GM19351 (cell line): Measurements from ENCODE around the gene CAMK1D.
"Not testable (repeated sequence)": the region's sequence is repeated elsewhere in the genome, so short reads cannot be mapped to it uniquely, and the experiment has no call there.

Experiments used
- ATAC-seq: cut with Tn5 transposase; IDR thresholded peaks from one replicate; pipeline ENCODE4 v1.9.1; 2021; ENCODE audit warnings: mild to moderate bottlenecking, moderate library complexity; ENCODE audit not compliant: unreplicated experiment

Gene CAMK1D

DNA sequence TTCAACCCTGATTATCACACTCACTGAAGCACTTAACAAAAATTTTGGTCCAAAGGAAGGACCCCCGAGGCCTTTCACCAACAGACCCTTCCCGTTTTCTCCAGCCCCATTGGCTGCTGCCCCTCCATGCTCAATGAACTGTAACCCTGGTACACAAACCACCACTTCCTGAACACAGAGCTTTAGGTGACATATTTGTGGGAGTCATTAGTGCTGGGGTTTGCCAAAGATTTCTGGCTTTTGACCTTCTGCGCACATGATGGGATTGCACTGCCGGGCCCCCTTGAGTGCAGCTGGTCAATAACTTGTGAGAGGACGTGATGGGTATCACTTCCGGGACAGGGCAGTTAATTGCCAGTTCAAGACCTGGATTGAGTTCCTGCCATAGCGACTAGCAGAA, 9.0 kb upstream of the CAMK1D start:
- no peak for ATAC-seq

DNA sequence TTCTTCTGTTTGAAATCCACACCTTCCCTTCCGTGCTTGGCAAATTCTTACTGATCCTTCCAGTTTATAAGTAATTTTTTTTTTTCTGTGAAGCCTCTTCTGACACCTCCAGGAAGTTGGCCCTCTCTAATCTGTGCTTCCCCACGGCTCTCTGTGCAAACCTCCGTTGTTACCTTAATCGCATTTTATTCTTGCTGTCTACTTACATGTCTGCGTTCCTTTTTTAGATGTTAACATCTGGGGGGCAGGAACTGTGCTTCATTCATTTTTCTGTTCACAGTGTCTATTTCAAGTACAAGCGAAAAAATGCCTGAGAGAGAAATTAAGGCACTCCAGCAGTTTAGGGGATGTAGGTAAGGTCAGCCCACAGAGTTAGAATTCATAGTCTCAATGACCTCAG, 8.4 kb upstream of the CAMK1D start:
- ATAC-seq = no peak

DNA sequence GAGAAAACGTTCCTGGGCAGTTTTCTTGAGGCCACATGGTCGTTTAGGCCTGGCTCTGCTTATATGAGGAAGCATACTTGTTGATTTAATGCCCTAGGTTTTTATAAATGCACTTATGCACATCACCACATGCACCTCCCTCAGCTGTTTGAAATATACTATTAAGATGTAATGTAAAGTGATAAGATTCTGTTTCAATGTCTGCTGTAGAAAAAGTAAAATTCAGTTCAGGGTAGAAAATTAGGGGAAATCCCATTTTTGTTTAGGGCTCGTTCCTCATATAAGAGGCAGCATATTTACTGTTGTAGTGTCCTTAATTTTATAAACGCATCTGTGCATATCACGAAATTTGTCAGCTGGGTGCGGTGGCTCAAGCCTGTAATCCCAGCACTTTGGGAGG, 7.8 kb upstream of the CAMK1D start:
- ATAC-seq = no peak

DNA sequence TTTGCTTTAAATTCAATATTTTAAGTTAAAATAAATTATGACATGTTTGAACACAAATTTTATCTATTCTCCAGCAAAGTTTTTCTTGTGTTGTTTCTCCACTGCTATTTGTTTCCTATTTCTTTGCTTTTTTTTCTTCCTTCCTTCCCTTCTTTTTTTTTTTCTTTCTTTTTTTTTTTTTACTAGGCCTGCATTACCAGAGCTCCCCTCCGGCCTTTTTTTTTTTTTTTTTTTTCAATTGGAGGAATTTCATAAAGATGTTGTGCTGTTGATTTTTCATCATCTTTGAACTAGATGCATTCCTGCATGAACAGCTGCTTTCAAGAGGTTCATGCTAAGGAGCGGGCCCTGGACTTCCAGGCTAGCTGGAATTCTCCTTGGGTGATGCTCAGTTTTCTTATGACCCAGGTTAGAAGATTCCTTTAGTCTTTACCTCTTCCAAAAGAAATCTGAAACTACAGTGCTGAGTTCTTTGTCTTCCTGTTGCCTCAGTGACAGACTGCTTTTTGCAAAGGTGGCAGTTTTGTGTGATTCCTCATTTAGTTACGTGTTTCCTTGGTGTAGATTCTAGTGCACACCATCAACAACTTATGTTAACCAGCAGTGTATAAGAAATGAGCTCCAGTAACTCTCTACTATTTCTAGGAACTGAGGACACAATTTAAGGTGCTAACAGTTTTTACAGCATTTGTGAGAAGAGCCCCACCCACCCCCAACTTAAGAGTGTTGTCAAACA, 4.8 kb upstream of the CAMK1D start:
- ATAC-seq = no peak

DNA sequence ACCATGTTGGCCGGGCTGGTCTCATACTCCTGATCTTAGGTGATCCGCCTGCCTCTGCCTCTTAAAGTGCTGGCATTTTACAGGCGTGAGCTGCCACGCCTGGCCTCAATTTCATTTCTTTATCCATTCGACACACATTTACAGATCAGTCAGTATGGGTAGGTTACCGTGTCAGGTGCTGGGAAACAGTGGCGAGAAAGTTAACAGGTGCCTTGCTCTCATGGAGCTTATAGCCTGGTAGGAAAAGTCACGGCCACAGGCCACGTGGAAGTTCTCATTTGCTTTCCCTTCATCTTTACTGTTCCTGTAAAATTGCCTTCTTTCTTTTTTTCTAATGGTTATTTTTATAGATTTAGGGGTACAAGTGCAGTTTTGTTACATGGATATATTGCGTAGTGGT, 2.6 kb upstream of the CAMK1D start:
- no peak for ATAC-seq

DNA sequence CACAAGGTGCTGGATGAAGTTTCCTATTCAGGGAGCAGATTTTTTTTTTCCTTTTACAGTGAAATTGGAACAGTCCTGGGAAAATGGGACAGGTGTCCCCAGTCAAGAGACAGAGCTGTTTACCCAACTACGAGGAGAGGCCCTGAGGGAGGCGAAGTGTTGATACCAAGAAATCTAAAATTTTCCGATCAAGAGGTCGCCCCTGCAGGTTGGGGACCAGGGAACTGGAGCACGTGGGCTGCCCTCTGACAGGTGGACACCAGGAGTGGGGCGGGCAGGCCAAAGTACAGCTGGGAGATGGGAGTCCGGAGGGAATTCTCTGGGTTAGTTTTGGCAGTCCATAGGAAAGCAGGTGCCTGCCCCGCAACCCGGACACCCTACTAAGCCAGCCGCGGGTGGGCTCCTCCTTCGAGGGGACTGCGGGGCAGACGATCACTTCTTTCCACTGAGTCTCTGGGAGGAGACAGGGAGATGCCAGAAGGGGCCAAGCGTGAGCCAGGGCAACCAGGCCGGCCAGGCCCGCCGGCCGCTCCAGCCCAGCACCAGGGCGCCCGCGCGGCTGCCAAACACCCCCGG, 965 bp upstream of the CAMK1D start:
- no peak for ATAC-seq

DNA sequence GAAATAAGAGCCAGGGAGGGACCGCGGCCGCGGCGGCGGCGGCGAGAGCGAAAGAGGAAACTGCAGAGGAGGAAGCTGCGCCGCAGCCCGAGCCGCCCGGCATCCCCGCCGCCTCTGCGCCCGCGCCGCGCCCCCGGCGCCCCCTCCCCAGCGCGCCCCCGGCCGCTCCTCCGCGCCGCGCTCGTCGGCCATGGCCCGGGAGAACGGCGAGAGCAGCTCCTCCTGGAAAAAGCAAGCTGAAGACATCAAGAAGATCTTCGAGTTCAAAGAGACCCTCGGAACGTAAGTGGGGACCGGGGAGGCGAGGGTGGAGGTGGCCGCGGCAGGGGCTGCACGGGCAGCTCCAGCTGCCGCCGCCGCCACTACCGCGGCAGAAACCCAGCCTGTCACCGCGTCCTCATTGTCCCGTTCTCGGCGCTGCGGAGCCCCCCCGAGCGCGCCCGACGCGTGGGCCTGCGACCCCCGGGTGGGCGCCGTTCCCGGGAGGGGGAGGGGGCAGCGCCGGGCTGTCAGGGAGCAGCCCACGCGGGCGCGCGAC, 351 bp downstream of the CAMK1D start:
- peak; percentile 50 for ATAC-seq

DNA sequence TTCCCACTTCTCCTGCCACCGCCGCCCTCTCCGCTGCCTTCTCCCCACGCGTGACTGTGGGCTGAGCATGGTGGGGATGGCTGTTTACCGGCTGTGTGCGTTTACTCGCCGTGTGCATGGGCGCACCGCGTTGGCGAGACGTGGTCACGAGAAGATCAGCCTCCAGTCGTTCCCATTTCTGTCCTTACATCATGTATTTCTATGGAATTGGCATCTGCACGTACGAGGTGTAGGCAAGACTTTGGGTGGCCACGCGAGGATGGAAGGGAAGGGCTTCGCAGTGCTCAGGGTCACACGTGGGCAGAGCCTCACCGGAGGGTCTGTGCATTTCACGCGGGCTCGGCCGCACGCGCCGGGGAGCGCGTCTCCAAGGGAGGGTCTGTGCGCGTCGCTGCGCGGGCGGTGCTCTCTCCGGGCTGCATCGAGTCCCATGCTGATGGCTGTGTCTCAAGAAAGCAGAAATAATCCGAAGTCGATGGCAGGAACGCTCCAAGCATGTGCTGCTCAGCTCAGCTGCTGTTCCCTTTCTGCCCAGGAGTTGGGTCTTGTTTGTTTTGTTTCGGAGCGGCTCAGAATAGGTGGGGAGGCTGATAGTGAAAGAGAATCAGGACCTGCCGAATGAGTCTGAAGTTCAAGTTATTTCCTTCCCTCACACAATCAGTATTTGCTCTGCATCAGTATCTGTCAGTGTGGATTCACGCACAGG, 973 bp downstream of the CAMK1D start:
- peak; percentile 36 for ATAC-seq

DNA sequence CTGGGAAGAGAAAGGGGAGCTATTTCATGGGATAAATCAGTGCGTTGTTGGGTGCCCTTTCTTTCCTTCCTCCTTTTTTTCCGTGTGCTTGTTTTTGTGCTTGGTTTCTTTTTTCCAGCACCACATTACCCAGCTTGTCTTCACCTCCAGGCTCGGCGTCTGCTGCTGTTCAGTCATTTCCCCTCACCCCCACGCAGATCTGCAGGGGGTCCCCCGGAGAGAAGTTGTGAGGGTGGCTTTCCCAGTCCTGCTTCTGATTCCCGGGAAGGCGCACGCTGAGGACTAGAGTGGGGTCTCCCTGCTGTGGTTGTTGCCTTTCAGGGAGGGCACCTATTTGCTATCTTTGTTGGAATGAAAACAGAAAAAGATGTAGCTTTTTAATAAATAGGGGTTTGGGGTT, 1.6 kb downstream of the CAMK1D start:
- ATAC-seq = no peak

DNA sequence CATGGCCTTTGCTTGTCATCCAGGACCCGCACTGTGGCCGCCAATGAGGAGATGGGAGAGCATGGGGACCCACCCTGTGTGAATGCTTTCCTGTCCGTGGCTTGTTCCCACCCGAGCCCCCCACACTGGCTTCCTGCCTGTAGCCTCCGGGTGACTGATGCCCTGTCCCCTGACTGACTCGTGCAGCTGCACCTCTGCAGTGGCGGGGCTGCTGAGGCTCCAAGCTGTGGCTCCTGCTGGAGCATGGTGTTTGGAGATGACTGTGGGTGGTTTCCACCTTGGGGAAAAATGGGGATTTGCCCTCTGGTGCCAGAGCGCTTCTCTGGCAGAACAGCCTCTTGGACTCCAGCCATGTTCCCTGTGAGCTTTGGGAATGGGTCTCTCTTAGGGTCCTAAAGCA, 2.1 kb downstream of the CAMK1D start:
- ATAC-seq = no peak

DNA sequence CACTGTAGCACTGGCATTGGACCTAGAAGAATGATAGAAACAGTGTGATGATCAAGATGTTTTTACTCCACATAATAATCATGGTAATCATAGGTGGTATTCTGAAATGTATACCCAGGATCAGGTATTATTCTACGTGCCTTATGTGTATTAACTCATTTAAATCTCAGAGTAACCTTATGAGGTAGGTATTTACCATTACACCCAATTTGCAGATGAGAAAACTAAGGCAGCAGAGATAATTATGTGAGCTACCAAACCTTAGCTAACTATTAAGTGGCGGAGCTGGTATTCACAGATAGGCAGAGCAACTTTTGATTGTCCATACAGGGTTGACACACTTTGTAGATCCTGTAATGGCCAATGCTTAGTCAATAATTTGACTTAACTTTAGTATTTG, 2.5 kb downstream of the CAMK1D start:
- ATAC-seq = no peak

DNA sequence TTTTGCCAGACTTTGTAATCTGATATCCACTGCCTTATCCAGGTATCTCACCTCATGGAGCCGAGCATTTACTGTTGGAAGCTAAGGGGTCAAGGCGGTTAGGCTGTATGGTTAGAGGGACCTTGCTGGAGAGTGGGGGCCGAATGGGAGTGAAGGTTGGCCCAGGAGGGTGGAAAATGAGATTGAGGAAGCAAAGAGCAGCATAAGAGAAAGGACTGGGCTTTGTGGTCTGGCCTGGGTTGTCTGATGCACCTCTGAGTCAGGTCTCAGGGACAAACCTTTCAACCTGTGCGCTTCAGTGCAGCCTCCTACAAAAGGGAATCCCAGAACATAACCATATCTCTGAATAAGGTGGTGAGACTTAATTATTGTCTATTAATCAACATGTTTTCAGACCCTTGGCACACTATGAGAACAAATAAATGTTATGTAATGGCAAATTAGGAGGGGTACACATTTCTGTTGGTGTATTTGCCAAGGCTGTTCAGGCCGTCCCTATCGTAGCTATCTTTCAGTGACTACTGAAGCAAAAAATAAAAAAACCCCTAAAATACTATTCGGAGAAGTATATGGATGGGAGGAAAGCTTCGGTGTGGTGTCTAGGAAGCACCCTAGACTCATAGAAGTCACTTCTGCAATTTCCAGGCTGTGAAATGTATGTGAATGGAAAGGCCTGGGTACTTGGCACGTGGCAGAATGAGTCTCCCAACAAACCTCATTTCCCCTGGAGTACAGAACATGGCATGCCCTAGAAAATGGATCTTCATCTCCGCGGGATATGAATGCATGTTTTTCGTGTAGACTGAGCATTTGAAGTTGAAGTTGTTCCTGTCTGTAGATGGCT, 4.3 kb downstream of the CAMK1D start:
- ATAC-seq = no peak

DNA sequence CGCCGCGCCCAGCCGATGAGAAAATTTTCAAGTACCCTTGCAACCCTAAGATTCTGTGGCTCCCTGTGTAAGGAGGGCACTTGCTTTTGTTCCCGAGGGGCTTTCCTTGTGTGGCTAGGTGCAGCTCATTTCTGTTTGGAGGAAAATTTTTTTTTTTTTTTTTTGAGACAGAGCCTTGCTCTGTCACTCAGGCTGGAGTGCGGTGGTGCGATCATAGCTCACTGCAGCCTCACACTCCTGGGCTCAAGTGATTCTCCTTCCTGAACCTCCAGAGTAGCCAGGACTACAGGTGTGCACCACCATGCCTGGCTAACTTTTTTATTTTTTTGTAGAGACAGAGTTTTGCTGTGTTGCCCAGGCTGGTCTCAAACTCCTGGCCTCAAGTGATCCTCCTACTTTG, 5.3 kb downstream of the CAMK1D start:
- ATAC-seq = not testable (repeated sequence)

DNA sequence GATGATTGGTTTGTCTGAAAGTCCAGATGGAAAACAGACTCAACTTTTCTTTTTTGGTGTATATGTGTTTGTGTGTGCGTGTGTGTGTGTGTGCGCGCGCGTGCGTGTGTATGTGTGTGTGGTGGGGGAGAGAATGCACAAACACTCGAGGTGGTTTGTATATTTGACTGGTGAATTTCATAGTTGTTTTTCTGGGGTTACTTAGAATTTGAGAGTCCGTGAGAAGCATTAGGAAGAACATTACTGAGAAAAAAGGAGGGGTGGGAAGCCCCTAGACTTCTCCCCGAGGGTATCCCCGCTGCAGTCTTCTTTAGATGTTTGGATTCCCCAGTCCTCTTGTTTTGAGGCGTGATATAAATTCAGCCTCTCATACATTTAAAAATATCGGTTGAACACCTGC, 6.0 kb downstream of the CAMK1D start:
- no peak for ATAC-seq

DNA sequence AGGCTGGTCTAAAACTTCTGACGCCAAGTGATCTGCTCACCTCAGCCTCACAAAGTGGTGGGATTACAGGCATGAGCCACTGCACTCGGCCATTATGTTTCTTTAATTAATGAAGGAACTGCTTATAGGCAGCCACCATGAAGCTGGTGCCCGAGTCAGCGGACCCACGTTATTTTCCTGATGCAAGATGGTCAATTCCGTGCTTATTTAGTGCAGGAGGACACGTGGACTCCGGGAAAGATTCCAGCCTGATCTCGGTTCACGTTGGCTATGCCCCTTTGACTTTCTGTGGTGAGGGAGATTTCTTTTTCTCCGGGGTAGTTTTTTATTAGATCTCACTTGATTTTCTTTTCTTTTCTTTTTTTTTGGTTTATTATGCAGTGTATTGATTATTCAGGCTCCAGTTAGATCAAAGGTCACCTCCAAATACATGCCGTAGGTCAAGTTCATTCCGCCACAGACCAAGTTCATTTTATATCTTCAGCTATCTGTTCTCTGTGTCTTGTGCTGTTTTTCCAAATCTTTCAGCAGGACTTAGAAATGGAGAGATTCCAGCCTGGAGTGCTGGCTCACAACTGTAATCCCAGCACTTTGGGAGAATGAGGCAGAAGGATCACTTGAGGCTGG, 8.3 kb downstream of the CAMK1D start:
- no peak for ATAC-seq

DNA sequence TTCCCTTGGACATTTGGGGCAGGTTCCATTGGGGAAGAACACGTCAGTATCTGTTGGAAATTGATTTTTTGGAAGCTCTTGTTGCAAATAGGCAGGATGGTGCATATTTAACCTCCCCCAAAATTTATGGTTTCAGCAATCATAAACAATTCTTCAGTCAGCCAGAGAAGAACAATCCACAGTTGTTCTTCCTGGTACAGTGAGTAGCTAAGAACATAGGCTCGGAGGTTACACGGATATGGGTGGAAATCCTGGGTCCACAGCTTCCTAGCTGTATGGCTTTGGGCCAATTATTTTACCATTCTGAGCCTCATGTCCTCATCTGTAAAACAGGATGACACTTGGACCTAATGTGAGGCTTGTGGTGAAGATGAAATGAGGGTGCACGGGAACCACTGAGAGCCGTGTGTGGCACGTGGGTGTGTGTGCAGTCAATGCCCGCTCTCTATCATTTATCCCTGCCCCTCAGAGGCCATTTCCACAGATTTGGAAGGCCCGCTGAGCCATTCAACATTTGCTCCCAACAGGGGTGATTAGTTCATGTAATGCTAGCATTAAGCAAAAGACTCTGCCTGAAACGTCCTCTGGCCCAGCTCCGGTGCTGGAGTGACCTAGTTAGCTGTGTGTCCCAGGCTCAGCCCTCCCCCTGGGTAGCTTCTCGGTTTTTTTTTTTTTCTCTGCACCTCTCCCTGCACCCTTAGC, 9.7 kb downstream of the CAMK1D start:
- ATAC-seq = no peak

DNA sequence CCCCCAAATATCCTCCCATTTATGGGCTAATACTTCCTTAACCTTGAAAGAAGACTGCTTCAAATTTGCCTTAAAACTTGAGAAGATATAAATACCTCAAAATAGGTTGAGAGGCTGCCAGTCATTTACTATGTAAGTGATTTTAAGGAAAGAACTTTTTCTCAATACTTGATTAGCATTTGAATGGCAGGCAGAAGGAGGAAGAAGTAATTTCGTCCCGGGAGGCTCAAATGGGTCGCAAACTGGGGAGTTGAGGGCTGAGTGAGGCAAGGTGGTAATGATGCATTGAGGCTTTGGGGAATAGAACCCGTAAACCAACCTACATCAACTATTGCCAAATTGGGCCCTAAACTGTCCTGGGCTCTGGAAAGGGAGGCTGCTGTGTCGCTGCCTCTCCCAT, 11.1 kb downstream of the CAMK1D start:
- no peak for ATAC-seq

DNA sequence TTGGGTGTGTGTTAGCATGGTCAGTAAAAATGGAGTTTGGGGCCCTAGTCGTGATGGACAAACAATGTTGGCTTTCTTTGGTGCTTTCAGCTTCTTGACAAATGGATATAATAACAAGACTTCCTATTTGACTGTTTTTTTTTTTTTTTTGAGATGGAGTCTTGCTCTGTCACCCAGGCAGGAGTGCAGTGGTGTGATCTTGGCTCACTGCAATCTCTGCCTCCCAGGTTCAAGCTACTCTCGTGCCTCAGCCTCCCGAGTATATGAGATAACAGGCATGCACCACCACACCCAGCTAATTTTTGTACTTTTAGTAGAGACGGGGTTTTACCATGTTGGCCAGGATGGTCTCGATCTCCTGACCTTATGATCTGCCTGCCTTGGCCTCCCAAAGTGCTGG, 11.8 kb downstream of the CAMK1D start:
- not testable (repeated sequence) for ATAC-seq

DNA sequence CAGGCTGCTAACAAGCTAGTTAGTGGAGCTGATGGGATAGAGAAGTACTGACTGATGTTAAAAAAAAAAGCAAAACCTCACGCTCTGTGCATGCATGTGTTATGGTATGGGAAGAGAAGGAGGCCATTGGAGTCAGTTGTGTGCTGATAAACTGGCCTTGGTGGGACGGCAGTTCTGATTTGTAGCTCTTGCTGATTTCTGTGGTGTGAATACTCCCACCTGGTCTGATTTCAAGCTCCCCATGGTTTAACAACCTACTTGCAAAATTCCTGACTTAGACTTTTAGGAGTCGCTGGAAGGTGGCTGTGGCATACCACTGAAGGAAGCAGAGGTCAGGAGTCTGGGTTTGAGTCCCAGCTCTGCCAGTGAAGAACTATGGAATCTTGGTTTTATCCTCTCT, 15.2 kb downstream of the CAMK1D start:
- ATAC-seq = no peak

DNA sequence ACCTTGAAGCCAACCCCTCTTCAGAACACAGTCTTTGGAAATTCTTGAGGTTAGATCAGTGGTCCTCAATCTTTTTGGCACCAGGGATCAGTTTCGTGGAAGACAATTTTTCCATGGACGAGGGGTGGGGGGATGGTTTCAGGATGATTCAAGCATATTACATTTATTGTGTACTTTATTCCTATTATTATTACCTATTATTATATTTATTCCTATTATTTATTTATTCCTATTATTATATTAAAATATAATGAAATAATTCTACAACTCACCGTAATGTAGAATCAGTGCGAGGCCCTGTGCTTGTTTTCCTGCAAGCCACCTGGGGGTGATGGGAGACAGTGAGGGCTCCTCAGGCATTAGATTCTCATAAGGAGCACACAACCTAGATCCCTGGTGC, 17.9 kb downstream of the CAMK1D start:
- no peak for ATAC-seq
